Coronary artery (tissue), 2 donors: ENCODE results near the gene LMX1A.

Experiments
- DNase-seq: peaks from one replicate; pipeline ENCODE4 v3.0.0-alpha.2; 2017; ENCODE audit warnings: low spot score
- H3K27ac ChIP-seq, 2 donors: fragments of 200-600 bp; sonication (generic); one replicate each; pipeline ENCODE4 v1.5.1; 2016 to 2019
- H3K4me3 ChIP-seq: fragments of 200-600 bp; sonication (generic); 2 replicates; pipeline ENCODE4 v1.5.1; 2016; ENCODE audit warnings: mild to moderate bottlenecking, moderate library complexity
- CTCF ChIP-seq: fragments of 200-600 bp; sonication (generic); IDR thresholded peaks from one replicate; pipeline ENCODE4 v1.5.1; 2019; ENCODE audit warnings: antibody characterized with exemption

The LMX1A gene

GRCh38 chr1:165344198-165344597, 12.3 kb downstream of the LMX1A start:
- no peak for DNase-seq
- Histone ChIP-seq H3K4me3 (no peak overlapping the region), H3K27ac (no peak overlapping the region)
- no peak for TF ChIP-seq CTCF

GRCh38 chr1:165342587-165342986, 13.9 kb downstream of the LMX1A start:
- Histone ChIP-seq H3K4me3 (no peak overlapping the region), H3K27ac (no peak overlapping the region)
- TF ChIP-seq CTCF: no peak
- DNase-seq: no peak

GRCh38 chr1:165342168-165342567, 14.3 kb downstream of the LMX1A start:
- no peak for DNase-seq
- Histone ChIP-seq H3K27ac (no peak overlapping the region), H3K4me3 (no peak overlapping the region)
- no peak for TF ChIP-seq CTCF

DNA sequence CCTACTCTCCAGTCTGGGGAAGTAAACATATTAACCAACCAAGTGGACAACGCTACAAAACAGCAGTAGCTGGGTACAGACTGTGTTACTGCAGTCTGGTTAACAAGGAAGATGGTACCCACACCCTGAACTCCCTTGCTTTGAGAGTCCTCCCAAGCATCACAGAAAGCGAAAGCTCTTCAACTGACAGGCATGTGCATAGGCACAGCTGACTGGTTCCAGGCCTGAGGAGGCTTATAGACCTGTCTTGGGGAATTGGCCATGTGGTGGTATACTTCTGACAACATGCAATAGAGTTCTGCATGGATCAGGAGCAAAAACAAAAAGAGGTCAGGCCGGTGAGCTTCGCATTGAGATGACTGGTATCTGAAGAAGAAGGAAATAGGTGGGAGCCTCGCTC, 17.4 kb downstream of the LMX1A start:
- Histone ChIP-seq H3K4me3 (no peak overlapping the region), H3K27ac (no peak overlapping the region)
- TF ChIP-seq CTCF: no peak
- no peak for DNase-seq

DNA sequence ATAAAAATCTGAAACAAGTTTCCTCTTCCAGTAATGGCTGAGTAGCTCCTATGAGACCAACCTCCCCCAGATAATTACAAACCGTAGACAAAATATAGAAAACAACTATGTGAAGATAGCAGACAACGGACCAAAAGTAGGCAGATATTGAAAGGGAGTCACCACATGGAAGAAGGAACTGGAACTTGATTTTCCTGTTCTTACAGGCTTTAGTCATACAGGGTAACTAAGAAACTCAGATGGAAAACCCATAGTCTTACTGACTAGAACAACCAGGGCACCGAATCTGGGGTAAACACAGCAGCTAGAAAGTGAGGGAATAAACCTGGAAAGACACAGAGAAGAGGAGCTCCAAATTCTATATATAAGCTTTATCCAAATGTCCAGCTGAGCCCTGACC, 26.0 kb downstream of the LMX1A start:
- no peak for TF ChIP-seq CTCF
- no peak overlapping the region for H3K4me3 ChIP-seq
- no peak overlapping the region for H3K27ac ChIP-seq
- no peak for DNase-seq

GRCh38 chr1:165329104-165329503, 27.4 kb downstream of the LMX1A start:
- no peak for TF ChIP-seq CTCF
- no peak for DNase-seq
- Histone ChIP-seq H3K27ac (no peak overlapping the region), H3K4me3 (no peak overlapping the region)

- Histone ChIP-seq H3K4me3 (no peak overlapping the region), H3K27ac (no peak overlapping the region)
- no peak for DNase-seq
- no peak for TF ChIP-seq CTCF
Measured at GRCh38 chr1:165328136-165328535, 28.4 kb downstream of the LMX1A start.
